ENCODE data around the gene CYFIP1. TPM values are rescaled to one million over a fixed set of nuclear protein-coding genes. Genes with fewer than 3 reads are reported as not detected.

Gene CYFIP1
- polyA plus RNA-seq, 2 of the 4 experiments (the other 2 are of a cell fraction), result 68.2 to 69.4 TPM

DNA sequence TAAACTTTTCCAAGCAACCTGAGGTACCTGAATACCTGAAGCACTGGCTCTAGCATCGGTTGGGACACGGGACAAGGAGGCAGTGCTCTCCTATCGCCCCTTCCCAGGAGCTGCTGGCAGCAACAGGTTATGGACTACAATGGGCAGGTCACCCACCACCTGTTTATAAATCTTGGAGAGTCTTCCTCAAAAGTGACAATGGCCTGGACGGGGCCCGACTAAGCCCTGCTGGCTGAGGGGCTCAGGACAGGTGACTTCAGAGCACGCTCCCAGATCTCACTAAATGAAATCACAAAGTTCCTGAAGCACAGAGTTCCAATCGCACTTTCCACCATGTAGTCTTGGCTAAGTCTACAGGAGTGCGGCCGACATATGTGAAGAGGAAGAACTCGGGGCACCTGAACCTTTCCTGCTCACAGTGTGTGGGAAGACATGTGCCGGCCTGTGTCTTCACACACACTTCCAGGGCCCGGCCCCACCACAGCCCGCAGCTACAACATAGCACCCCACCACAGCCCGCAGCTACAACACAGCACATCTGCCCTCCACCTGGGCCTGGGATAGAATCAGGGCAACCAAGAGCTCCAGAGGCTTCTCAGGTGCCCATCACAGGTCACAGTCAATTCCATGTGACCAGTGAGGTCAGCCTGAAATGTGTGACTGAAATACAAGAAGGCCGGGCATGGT lies 12.9 kb downstream of the CYFIP1 start:
- FAIRE-seq, result no peak
- CTCF ChIA-PET, result interaction anchor here (1.0 kb wide), 1 partner anchor 9 kb away, joined by 3 read pairs; no protein-coding TSS in a partner anchor
- peak overlapping the region in 1 of 2 experiments; percentile 8; a peak in 1 of 6 replicates for H3K27ac ChIP-seq

DNA sequence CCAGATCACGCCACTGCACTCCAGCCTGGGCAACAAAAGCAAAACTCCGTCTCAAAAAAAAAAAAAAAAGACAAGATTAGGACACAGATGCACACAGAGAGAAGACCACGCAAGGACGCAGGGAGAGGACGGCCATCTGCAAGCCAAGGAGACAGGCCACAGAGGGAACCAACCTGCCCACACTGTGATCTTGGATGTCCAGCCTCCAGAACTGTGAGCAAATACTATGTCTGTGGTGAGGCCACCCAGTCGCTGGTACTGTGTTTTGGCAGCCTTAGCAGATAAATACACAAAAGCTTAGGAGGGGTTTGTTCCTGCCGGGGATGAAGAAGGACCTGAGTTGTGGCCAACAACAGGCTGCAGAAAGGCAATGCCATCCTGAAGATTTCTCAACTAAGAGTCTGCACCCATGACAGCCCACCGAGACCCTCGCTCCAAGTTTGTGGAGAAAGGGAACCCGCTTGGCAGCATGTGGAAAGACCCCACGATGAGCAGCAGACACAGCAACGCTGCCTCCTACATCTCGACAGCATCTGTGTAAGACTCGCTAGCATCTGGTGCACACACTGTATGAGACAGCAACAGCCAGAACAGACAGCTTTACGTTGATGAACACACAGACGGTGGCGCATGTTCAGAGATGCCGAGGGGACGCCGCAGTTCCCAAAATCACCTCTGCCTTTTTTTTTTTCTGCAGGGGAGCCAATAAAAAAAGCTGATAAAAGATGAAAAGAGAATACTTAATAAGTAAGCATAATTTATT lies 13.7 kb downstream of the CYFIP1 start:
- H3K4me1 ChIP-seq, result peaks cover 24% of the 10 kb centered on the region
- no peak for DNase-seq (ENCODE audit: low read depth in 1 of 2, low spot score in 1 of 2)
- no peak overlapping the region for H3K4me2 ChIP-seq
- POLR2A ChIA-PET, result no interaction called here
- no peak overlapping the region for H3K4me3 ChIP-seq
- peaks cover 15% of the 10 kb centered on the region; the same call in 1 of the 3 replicates for H3K9me3 ChIP-seq
- WGBS (ENCODE audit: missing lambda C conversion rate), result 93% methylated on average over 20 of the region's 20 CpGs
- CTCF ChIA-PET, result interaction anchor here (1.0 kb wide), 1 partner anchor 10 kb away, joined by 3 read pairs; no protein-coding TSS in a partner anchor
- TF ChIP-seq GATA3 (IDR thresholded peaks at IDR 0.05; ENCODE audit: borderline replicate concordance) (no peak), NR3C1 (IDR thresholded peaks at IDR 0.05) (no peak), CEBPB (IDR thresholded peaks at IDR 0.05) (no peak), BHLHE40 (IDR thresholded peaks at IDR 0.05; ENCODE audit: low read depth, low read length) (no peak), PHF8 (IDR thresholded peaks at IDR 0.05; ENCODE audit: borderline replicate concordance, low read depth) (no peak), HOXB13 (CRISPR knock-in tag; IDR thresholded peaks at IDR 0.05; ENCODE audit: low read depth) (no peak), FOSL2 (IDR thresholded peaks at IDR 0.05) (no peak), FOSL2 (CRISPR knock-in tag; IDR thresholded peaks at IDR 0.05) (no peak), ZSCAN20 (CRISPR knock-in tag; IDR thresholded peaks at IDR 0.05) (no peak), RAD21 (conservative IDR thresholded peaks at IDR 0.05 in 1 of 2, IDR thresholded peaks at IDR 0.05 in 1 of 2) (no peak), NPAS2 (CRISPR knock-in tag; IDR thresholded peaks at IDR 0.05; ENCODE audit: borderline replicate concordance) (no peak), HEYL (CRISPR knock-in tag; IDR thresholded peaks at IDR 0.05) (no peak), MAFK (IDR thresholded peaks at IDR 0.05; ENCODE audit: partially characterized antibody) (no peak), JUN (IDR thresholded peaks at IDR 0.05) (no peak), CBX8 (IDR thresholded peaks at IDR 0.05) (no peak), EHMT2 (IDR thresholded peaks at IDR 0.05; ENCODE audit: low read depth) (no peak)
- TF ChIP-seq, protein P1, sequence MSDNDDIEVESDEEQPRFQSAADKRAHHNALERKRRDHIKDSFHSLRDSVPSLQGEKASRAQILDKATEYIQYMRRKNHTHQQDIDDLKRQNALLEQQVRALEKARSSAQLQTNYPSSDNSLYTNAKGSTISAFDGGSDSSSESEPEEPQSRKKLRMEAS (IDR thresholded peaks at IDR 0.05), result no peak
- TF ChIP-seq, protein P2, sequence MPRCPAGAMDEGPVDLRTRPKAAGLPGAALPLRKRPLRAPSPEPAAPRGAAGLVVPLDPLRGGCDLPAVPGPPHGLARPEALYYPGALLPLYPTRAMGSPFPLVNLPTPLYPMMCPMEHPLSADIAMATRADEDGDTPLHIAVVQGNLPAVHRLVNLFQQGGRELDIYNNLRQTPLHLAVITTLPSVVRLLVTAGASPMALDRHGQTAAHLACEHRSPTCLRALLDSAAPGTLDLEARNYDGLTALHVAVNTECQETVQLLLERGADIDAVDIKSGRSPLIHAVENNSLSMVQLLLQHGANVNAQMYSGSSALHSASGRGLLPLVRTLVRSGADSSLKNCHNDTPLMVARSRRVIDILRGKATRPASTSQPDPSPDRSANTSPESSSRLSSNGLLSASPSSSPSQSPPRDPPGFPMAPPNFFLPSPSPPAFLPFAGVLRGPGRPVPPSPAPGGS (IDR thresholded peaks at IDR 0.05), result no peak
- TF ChIP-seq, protein P3, sequence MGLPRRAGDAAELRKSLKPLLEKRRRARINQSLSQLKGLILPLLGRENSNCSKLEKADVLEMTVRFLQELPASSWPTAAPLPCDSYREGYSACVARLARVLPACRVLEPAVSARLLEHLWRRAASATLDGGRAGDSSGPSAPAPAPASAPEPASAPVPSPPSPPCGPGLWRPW (IDR thresholded peaks at IDR 0.05), result no peak
- TF ChIP-seq, protein P4, sequence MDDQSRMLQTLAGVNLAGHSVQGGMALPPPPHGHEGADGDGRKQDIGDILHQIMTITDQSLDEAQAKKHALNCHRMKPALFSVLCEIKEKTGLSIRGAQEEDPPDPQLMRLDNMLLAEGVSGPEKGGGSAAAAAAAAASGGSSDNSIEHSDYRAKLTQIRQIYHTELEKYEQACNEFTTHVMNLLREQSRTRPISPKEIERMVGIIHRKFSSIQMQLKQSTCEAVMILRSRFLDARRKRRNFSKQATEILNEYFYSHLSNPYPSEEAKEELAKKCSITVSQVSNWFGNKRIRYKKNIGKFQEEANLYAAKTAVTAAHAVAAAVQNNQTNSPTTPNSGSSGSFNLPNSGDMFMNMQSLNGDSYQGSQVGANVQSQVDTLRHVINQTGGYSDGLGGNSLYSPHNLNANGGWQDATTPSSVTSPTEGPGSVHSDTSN (IDR thresholded peaks at IDR 0.05), result no peak
- ATAC-seq, result no peak
- FAIRE-seq, result no peak
- no peak overlapping the region for H3K27ac ChIP-seq

More for the DNA sequence above, 12.9 kb downstream of the CYFIP1 start:
- TF ChIP-seq, protein P5, sequence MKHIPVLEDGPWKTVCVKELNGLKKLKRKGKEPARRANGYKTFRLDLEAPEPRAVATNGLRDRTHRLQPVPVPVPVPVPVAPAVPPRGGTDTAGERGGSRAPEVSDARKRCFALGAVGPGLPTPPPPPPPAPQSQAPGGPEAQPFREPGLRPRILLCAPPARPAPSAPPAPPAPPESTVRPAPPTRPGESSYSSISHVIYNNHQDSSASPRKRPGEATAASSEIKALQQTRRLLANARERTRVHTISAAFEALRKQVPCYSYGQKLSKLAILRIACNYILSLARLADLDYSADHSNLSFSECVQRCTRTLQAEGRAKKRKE (CRISPR knock-in tag; IDR thresholded peaks at IDR 0.05; ENCODE audit: low read depth), result no peak
- no peak for TF ChIP-seq MAZ (IDR thresholded peaks at IDR 0.05; ENCODE audit: borderline replicate concordance, low read depth, low read length)
- POLR2A ChIA-PET, result no interaction called here
- 96% methylated on average over 15 of the region's 15 CpGs for whole genome bisulfite sequencing (ENCODE audit: missing lambda C conversion rate)
- no peak overlapping the region for H3K4me2 ChIP-seq
- peaks cover 15% of the 10 kb centered on the region; the same call in 1 of the 3 replicates for H3K9me3 ChIP-seq
- H3K4me3 ChIP-seq, result no peak overlapping the region
- ATAC-seq (no peak), DNase-seq (ENCODE audit: low read depth in 1 of 2, low spot score in 1 of 2) (no peak)
- peaks cover 20% of the 10 kb centered on the region for H3K4me1 ChIP-seq
